ENCODE measurements around the gene PLCXD3.

DNA sequence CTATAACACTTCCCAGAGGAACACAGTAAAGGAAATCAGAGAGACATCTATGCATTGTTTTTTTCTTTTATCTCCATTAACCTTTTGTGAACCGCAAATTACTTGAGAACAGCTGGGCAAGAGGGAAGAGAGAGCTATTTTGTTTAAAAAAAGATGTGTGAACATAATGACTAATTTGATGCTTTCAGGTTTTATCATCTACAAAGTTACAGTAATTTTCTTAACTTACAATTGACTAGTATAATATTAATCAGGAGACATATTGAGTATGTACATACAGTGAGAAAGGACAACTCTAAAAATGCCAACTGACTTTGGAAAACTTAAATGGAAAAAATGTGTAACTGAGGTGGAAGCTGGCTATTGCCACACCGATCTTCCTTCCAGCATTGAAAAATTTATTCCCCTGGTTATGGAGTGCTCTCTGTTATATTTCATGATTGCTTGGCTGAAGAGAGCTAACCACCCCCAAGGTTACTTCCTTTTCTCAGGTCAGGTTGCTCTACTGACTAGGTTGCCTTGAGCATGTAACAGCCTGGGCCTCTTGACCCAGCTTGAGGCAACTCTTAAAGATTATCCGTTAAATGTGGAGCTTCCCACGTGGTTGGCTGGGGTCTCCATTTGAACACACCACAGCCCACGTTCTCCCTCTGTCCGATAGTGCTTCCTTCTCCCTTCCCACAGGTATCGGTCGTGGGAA, 234.4 kb downstream of the PLCXD3 start:
- TF ChIP-seq CTCF (IDR thresholded peaks at IDR 0.05) (no peak), POLR2A (IDR thresholded peaks at IDR 0.05) (no peak), POLR2AphosphoS5 (IDR thresholded peaks at IDR 0.05; ENCODE audit: insufficient read depth in 1 of 2, low read depth in 1 of 2) (no peak)
